OCI-LY3 (cell line): ENCODE measurements around the gene ZFAND3.

Experiments
- CTCF ChIP-seq: fragments of 200-600, 300-600 bp; sonication (generic); IDR thresholded peaks from 2 replicates; pipeline ENCODE4 v1.5.1; 2014; ENCODE audit warnings: antibody characterized with exemption, low read length, low read depth
- EZH2phosphoT487 ChIP-seq: fragments of 200-600 bp; shearing (Covaris generic); IDR thresholded peaks from 2 replicates; pipeline ENCODE4 v1.6.1; 2018; ENCODE audit warnings: antibody characterized with exemption, mixed run types, low read depth

- TF ChIP-seq CTCF (no peak), EZH2phosphoT487 (no peak)
These were observed 20.8 kb downstream of the ZFAND3 start for GRCh38 chr6:37840143-37840939.
